LNCaP clone FGC (cell line): Measurements from ENCODE around the gene C1orf216.

ENCODE experiments used
- DNase-seq: peaks from one replicate; pipeline ENCODE4 v3.0.0-alpha.2; 2011; ENCODE audit warnings: low read depth
- H3K4me3 ChIP-seq: 2 replicates; pipeline ENCODE4 v1.5.1; 2011; ENCODE audit warnings: mild to moderate bottlenecking, low read depth, low read length, control low read depth
- CTCF ChIP-seq: IDR thresholded peaks from 2 replicates; pipeline ENCODE4 v1.5.1; 2012; ENCODE audit warnings: mild to moderate bottlenecking; ENCODE audit not compliant: control insufficient read depth, insufficient read depth; ENCODE audit errors: extremely low read depth

The C1orf216 gene

GRCh38 chr1:35666216-35666615 is 52.5 kb downstream of the C1orf216 start:
- H3K4me3 ChIP-seq: no peak overlapping the region
- DNase-seq: no peak
- no peak for TF ChIP-seq CTCF
